PC-3 (cell line): ENCODE measurements around the gene RIOX2.

Experiments
- EZH2 ChIP-seq: fragments of 300-600 bp; sonication (generic); IDR thresholded peaks from one replicate; pipeline ENCODE4 v1.6.1; 2017; ENCODE audit warnings: antibody characterized with exemption, mild to moderate bottlenecking, low read length; ENCODE audit not compliant: unreplicated experiment
- EZH2phosphoT487 ChIP-seq: fragments of 300-600 bp; sonication (generic); IDR thresholded peaks from 2 replicates; pipeline ENCODE4 v1.6.1; 2018; ENCODE audit warnings: mild to moderate bottlenecking, antibody characterized with exemption, low read length, borderline replicate concordance
- TF ChIP-seq, protein P1 (sequence below): fragments of 300-600 bp; sonication (generic); conservative IDR thresholded peaks from 2 replicates; pipeline ENCODE4 v1.5.1; 2017; ENCODE audit warnings: antibody characterized with exemption, low read depth, mild to moderate bottlenecking, low read length

DNA sequence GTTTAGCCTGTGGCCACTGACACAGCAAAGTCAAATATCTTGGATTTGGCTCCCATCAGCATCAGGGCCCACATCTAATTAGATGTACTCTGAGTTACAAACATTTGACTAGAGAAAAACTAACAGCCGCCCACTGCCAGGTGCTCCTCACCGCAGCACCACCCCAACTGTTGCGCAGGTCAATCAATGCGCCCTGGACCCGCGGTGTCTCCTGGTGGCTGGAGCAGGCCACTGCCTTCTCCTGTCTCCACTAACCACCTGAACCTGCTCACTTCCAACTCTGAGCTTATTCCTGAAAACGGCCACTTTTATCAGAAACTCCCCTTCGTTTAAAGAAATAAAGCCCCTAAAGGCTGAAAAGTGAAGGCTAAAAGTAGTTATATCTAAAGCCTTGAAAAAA is 4.3 kb downstream of the RIOX2 start:
- TF ChIP-seq, protein P1, sequence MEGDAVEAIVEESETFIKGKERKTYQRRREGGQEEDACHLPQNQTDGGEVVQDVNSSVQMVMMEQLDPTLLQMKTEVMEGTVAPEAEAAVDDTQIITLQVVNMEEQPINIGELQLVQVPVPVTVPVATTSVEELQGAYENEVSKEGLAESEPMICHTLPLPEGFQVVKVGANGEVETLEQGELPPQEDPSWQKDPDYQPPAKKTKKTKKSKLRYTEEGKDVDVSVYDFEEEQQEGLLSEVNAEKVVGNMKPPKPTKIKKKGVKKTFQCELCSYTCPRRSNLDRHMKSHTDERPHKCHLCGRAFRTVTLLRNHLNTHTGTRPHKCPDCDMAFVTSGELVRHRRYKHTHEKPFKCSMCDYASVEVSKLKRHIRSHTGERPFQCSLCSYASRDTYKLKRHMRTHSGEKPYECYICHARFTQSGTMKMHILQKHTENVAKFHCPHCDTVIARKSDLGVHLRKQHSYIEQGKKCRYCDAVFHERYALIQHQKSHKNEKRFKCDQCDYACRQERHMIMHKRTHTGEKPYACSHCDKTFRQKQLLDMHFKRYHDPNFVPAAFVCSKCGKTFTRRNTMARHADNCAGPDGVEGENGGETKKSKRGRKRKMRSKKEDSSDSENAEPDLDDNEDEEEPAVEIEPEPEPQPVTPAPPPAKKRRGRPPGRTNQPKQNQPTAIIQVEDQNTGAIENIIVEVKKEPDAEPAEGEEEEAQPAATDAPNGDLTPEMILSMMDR: peak; percentile 32; the same call in 1 of the 2 replicates
- TF ChIP-seq EZH2phosphoT487 (no peak), EZH2 (no peak)
